GM19328 (cell line): Measurements from ENCODE around the gene RGS7.
"Not testable (repeated sequence)": the region's sequence is repeated elsewhere in the genome, so short reads cannot be mapped to it uniquely, and the experiment has no call there.

Experiments
- ATAC-seq: cut with Tn5 transposase; IDR thresholded peaks from one replicate; pipeline ENCODE4 v1.9.1; 2021; ENCODE audit warnings: mild to moderate bottlenecking, moderate library complexity; ENCODE audit not compliant: unreplicated experiment

Gene RGS7

GRCh38 chr1:240941701-240942370, 415.2 kb downstream of the RGS7 start:
- ATAC-seq = no peak

- no peak for ATAC-seq
Measured at GRCh38 chr1:240936911-240937668, 419.9 kb downstream of the RGS7 start.

- no peak for ATAC-seq
Measured at GRCh38 chr1:240935920-240936319, 421.1 kb downstream of the RGS7 start.

GRCh38 chr1:240931031-240931430, 426.0 kb downstream of the RGS7 start:
- no peak for ATAC-seq

DNA sequence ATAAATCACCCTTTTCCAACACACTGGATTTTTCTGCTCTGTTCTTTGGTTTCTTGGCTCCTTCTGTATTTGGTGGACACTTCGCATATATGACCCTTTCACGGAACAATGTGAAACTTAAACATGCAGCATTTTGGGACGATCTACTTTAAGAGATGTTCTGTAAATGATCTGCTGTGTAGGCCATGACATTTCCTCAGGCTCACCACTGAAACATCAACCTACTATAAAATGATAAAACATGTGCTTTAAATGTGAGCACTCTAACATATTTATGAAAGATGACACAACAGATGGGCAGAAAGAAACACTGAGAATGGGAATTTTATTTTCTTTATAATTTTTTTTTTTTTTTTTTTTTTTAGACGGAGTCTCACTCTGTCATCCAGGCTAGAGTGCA, 428.7 kb downstream of the RGS7 start:
- no peak for ATAC-seq

GRCh38 chr1:240927821-240928220, 429.2 kb downstream of the RGS7 start:
- no peak for ATAC-seq

DNA sequence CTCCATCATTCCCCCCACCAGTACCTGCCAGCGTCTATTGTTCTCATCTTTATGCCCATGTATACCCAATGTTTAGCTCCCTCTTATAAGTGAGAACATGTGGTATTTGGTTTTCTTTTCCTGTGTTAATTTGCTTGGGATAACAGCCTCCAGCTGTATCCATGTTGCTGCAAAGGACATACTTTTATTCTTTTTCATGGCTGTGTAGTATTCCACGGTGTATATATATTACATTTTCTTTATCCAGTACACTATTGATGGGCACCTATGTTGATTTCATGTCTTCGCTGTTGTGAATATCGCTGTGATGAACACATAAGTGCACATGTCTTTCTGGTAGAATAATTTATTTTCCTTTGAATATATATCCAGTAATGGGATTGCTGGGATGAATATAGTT, 431.7 kb downstream of the RGS7 start:
- ATAC-seq = no peak

DNA sequence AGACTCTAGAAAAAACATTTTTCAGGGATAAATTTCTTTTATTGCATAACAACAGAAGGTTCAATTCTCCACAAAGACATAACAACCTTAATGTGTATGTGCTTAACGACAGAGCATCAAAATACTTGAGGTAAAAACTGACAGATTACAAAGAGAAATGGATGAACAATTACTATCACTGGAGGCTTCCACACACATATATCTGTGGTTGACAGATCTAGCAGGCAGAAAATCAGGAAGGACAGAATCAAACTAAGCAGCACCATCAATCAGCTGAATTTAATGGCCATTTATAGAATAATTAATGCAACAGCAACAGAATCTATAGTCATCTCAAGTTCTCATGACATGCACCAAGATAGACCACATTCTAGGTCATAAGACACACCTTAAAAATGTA, 439.0 kb downstream of the RGS7 start:
- ATAC-seq = no peak

DNA sequence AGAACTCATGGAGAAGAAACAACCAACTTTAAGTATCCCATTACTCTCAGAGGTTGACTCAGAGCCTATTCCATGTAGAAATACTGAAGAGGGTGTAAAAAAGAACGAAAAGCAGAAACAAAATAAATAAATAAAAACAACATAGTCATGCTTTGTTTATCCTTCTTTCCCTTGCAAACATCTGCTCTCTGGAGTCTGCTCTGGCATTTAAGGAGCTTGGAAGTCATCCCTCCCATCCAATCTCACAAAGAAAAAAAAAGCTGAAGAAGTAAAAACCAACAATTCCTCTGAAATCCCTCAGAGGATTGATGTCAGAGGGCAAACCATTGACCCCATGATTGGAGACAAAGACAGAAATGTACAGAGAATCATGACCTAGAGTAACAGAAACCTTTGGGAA, 442.5 kb downstream of the RGS7 start:
- ATAC-seq = no peak

DNA sequence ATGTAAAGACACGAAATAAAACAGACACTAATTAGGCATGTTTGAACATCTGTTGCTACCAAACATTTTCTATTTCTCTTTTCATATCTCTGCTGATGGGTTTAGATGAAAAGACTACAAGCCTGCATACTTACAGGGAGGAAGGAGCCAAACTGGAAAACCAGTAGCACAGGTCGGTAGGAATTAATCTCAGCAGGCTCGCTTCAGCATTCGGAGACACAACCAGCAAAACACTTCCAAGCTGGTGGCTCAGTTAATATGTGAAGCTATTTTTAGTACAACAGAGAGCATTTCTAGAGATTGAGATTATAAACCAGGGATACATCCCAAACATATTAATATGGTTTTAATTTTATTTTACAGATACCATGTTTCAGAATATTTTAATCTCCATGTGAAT, 444.2 kb downstream of the RGS7 start:
- no peak for ATAC-seq

DNA sequence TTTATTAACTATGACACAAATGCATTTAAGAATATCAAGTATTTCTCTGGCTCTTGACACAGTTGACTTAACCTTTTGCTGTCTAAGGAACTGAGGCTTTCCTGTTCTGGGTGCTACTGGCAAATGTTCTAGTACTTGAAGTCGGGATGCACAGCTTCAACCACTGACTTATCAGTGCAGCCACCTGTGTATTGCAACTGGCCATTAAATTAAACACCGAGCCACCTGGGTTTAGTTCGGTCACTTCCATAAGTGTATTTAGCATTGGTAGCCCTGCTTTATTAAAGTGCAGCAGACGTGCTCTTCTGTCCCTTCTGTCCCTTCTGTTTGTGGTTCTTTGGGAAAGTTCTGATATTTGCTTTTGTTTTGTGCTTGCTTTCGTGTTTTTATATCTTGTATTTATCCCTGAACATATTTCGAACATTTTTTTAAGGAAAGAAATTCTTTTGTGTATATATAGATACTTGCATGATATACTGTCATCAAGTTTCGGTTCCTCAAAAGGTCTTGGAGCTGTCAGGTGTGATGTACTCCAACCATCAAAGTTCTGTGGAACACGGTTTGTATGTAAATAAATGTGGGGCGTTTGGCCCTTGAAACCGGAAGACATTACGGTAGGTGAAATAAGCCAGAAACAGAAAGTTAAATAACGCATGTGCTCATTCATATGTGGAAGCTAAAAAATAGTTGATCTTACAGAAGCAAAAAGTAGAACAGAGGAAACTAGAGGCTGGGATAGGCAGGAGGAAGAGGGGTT, 447.1 kb downstream of the RGS7 start:
- no peak for ATAC-seq

- no peak for ATAC-seq
Measured at GRCh38 chr1:240906477-240906876, 450.5 kb downstream of the RGS7 start.

DNA sequence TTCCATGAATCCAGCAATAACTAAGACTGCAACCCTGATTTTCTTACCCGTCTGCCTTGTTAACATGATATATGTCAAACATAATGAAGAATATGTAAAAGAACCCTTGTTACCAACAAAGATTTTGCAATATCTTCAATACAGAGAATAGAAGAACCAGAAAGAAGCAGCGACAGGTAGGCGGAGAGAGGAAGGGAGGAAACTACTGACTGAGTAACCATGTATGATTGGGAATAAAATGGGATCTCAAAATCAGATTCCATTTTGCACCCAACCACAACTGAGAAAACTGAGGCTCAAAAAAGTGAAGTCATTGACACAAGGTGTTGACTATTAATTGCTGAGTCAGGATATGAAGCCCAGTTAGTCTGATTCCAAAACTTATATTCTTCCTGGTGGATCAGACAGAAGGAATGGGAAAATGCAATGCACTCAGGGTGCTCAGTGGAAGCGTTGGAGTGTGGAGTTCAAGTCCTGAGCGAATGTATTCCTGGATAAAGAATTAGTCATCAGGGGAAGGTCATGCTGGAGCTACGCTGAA, 451.7 kb downstream of the RGS7 start:
- ATAC-seq = no peak

- ATAC-seq = not testable (repeated sequence)
Measured at GRCh38 chr1:240895424-240895823, 461.6 kb downstream of the RGS7 start.

GRCh38 chr1:240888787-240889048, 468.3 kb downstream of the RGS7 start:
- no peak for ATAC-seq

DNA sequence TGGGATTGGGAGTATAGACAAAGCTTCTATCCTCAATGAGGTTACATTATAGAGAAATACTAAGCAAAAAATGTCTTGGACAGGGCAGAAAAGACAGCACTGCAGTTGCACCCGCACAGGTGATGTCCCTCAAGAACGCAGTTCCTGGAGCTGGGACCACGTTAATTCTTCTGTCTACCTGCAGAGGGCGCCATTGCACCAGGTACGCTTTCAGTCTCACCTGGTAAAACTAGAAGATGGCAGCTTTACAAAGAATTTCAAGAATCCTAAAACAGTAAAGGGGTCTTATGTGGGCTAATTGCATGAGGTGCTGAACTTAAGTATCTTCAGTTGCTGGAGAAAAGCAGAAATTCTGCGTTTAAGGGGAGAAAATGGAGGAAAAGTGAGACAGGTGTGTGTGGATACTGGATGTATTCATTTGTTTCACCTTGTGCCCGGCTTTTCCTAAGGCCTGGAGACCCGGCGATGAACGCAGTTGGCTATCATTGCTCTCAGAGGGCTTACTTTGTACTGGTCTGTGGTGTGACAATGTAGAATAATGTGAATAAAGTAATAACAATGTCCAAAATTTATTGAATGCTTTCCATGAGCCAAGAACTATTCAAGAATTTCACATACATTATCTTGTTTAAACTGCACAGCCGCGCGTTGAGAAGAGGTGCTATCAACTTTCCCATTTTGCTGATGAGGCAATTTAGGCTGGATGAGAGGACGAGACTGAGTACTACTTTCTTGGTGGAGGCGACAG, 468.8 kb downstream of the RGS7 start:
- no peak for ATAC-seq

GRCh38 chr1:240883490-240883889, 473.5 kb downstream of the RGS7 start:
- no peak for ATAC-seq

DNA sequence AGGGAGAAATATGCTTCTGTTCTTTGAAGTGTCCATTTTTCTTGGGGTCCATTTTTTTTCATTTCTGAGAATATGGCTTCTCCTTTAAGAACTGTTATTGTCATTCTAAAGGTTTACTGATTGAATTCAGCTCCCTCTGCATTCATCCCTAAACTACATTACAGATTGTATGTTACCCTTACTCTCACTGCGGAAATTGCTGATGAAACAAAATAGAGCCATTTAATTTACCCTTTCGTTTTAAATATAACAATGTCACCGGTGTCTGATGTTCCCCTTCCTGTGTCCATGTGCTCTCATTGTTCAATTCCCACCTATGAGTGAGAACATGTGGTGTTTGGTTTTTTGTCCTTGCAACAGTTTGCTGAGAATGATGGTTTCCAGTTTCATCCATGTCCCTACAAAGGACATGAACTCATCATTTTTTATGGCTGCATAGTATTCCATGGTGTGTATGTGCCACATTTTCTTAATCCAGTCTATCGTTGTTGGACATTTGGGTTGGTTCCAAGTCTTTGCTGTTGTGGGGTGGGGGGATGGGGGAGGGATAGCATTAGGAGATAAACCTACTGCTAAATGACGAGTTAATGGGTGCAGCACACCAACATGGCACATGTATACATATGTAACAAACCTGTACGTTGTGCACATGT, 474.2 kb downstream of the RGS7 start:
- not testable (repeated sequence) for ATAC-seq

- ATAC-seq = no peak
Measured at GRCh38 chr1:240878631-240879030, 478.4 kb downstream of the RGS7 start.

DNA sequence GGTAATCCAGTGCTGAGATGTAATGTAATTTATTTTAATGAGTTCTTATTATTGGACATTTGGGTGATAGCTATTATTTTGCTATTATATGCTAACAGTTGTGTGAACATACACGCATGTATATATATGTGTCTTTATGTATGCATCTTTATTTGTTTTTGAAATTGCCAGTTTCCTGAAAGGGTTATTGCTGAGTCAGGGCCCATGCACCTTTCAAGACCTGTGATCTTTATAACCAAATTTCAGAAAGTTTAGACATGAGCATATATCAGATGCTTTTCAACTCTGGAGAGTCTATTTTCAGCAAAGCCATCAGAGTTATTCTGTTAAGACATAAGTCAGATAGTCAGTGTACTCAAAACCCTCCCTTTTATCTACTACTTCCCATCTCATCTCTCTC, 479.4 kb downstream of the RGS7 start:
- ATAC-seq = no peak

DNA sequence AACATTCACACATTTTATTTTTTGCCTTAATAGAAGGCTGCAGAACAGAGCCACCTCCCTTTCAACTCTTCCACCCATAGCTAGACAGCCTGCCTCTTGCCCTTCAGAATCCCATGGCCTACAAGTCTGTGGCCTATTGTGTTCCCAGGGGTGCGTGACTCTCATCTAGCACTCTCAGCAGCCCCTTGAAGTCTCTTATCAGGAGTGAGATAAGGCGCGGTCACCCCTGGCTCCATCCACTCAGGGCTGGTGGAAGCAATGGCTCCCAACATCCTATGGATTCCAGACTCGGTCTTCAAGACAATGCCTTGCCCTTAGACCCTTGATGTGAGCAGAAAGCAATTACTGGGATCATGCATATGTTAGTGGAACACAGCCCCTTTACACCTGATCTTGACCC, 480.9 kb downstream of the RGS7 start:
- no peak for ATAC-seq
